ENCODE measurements around the gene TTC34. TPM values are rescaled to one million over a fixed set of nuclear protein-coding genes. Genes with fewer than 3 reads are reported as not detected.

The TTC34 gene
- total and polyA plus RNA-seq, 2 of the 13 experiments (the other 11 are each of a cell fraction or from before 2014, with no cell fraction given), result 0.07 to 0.11 TPM

DNA sequence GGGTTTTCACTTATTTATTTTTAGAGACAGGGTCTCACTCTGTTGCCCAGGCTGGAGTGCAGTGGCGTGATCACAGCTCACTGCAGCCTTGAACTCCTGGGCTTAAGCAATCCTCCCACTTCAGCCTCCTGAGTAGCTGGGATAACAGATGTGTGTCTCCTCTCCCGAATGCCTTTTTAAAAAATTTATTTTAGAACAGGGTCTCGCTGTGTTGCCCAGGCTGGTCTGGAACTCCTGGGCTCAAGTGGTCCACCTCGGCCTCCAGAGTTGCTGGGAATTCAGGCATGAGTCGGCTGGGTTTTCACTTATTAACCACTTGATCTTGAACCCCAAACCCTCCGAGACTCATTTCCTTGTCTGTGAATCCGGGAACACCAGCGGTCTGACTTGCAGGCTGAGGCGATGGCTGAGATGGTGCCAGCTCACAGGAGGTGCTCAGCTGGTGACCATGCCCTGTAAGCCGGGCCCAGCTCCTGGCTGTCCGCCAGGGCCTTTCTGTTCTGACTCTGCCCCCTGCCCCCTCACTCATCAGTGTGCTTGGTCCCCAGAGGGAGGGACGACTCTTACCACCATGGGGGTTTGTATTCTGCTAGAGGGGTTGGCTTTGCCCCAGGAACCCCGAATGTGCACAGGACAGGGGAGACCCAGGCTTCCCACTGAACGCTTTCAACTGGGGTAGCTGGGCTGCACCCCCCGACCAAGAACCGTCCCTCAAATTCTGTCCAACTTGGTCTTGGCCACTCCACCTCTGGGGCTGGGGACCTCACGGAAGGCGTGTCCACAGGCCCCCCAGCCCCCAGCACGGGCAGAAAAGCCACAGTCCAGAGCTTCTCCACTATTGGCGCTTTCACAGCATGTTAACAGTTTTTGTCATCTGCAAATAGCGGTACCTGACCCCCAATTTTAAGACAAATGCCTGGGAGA is 191.2 kb downstream of the TTC34 start (continued):
- TF ChIP-seq FUBP1 (CRISPR knock-in tag; IDR thresholded peaks at IDR 0.05; ENCODE audit: borderline replicate concordance), result no peak
- no peak for TF ChIP-seq SRSF4 (IDR thresholded peaks at IDR 0.05; ENCODE audit: low read depth, low read length, poor library complexity, severe bottlenecking)
- no peak for TF ChIP-seq HHEX (CRISPR knock-in tag; IDR thresholded peaks at IDR 0.05)
- no peak for TF ChIP-seq CHCHD3 (CRISPR knock-in tag; IDR thresholded peaks at IDR 0.05)
- no peak for TF ChIP-seq ATF6 (CRISPR knock-in tag; conservative IDR thresholded peaks at IDR 0.05)
- no peak for TF ChIP-seq TCF7L2 (IDR thresholded peaks at IDR 0.05; ENCODE audit: low read depth, low read length)
- no peak for TF ChIP-seq ATRX (CRISPR knock-in tag; IDR thresholded peaks at IDR 0.05; ENCODE audit: borderline replicate concordance)

Data from HepG2 (cell line).